GF-D8 (cell line): Measurements from ENCODE around the gene DNAH8.
"Not testable (repeated sequence)": the region's sequence is repeated elsewhere in the genome, so short reads cannot be mapped to it uniquely, and the experiment has no call there.

ENCODE experiments used
- DNase-seq: peaks from one replicate; lab custom pipeline; 2025; lab: John Stamatoyannopoulos, UW

Gene DNAH8

GRCh38 chr6:38907264-38907663 lies 192.2 kb downstream of the DNAH8 start:
- DNase-seq = no peak

GRCh38 chr6:38909015-38909730 lies 194.1 kb downstream of the DNAH8 start:
- DNase-seq = no peak

- DNase-seq = no peak
Measured at GRCh38 chr6:38910207-38910606, 195.1 kb downstream of the DNAH8 start.

- no peak for DNase-seq
Measured at GRCh38 chr6:38912378-38912777, 197.3 kb downstream of the DNAH8 start.

GRCh38 chr6:38915205-38915925 lies 200.3 kb downstream of the DNAH8 start:
- no peak for DNase-seq

- not testable (repeated sequence) for DNase-seq
Measured at GRCh38 chr6:38921540-38921939, 206.4 kb downstream of the DNAH8 start.

GRCh38 chr6:38924791-38925509 lies 209.8 kb downstream of the DNAH8 start:
- DNase-seq = no peak

- DNase-seq = no peak
Measured at GRCh38 chr6:38929560-38929959, 214.4 kb downstream of the DNAH8 start.

- no peak for DNase-seq
Measured at GRCh38 chr6:38933426-38933825, 218.3 kb downstream of the DNAH8 start.

GRCh38 chr6:38935051-38935450 lies 219.9 kb downstream of the DNAH8 start:
- DNase-seq = no peak

GRCh38 chr6:38937839-38938613 lies 222.9 kb downstream of the DNAH8 start:
- DNase-seq = no peak

GRCh38 chr6:38938741-38939140 lies 223.6 kb downstream of the DNAH8 start:
- DNase-seq = no peak

GRCh38 chr6:38942442-38942841 lies 227.3 kb downstream of the DNAH8 start:
- no peak for DNase-seq

GRCh38 chr6:38942965-38943364 lies 227.9 kb downstream of the DNAH8 start:
- no peak for DNase-seq

GRCh38 chr6:38943964-38944363 lies 228.9 kb downstream of the DNAH8 start:
- DNase-seq = no peak

- no peak for DNase-seq
Measured at GRCh38 chr6:38944655-38945279, 229.7 kb downstream of the DNAH8 start.

GRCh38 chr6:38955861-38956260 lies 240.8 kb downstream of the DNAH8 start:
- DNase-seq = no peak

- no peak for DNase-seq
Measured at GRCh38 chr6:38957426-38957825, 242.3 kb downstream of the DNAH8 start.

- peak; percentile 4 for DNase-seq
Measured at GRCh38 chr6:38959138-38959537, 244.0 kb downstream of the DNAH8 start.

GRCh38 chr6:38968702-38969149 lies 253.6 kb downstream of the DNAH8 start:
- no peak for DNase-seq
